Esophagus squamous epithelium (tissue), 5 donors: ENCODE data around the gene CCDC107. TPM values are rescaled to one million over a fixed set of nuclear protein-coding genes. Genes with fewer than 3 reads are reported as not detected.

Source experiments
- DNase-seq: peaks from one replicate; lab custom pipeline; 2025; lab: John Stamatoyannopoulos, UW
- H3K27ac ChIP-seq, 4 donors: fragments of 200-600 bp; sonication (generic); one replicate each; pipeline ENCODE4 v1.5.1; 2016 to 2019; ENCODE audit warnings: mild to moderate bottlenecking in 1 of 4
- H3K27me3 ChIP-seq, 4 donors: fragments of 200-600 bp; sonication (generic); 1 replicate in 3 of 4; 2 replicates in 1 of 4; pipeline versions ENCODE4 v1.5.1 to v1.6.0; 2017 to 2021; ENCODE audit warnings: antibody characterized with exemption in 1 of 4
- H3K36me3 ChIP-seq, 3 donors: fragments of 200-600 bp; sonication (generic); one replicate each; pipeline ENCODE4 v1.5.1; 2016 to 2019
- H3K4me1 ChIP-seq, 3 donors: fragments of 200-600 bp; sonication (generic); one replicate each; pipeline ENCODE4 v1.5.1; 2017 to 2019
- H3K4me3 ChIP-seq, 4 donors: fragments of 200-600 bp; sonication (generic); 1 replicate in 3 of 4; 2 replicates in 1 of 4; pipeline ENCODE4 v1.5.1; 2016 to 2019; ENCODE audit warnings: mild to moderate bottlenecking in 2 of 4, moderate library complexity in 1 of 4
- H3K9me3 ChIP-seq, 3 donors: fragments of 200-600 bp; sonication (generic); one replicate each; pipeline ENCODE4 v1.5.1; 2016 to 2019
- POLR2A ChIP-seq, 4 donors: fragments of 450-650 bp; IDR thresholded peaks; one replicate each; pipeline ENCODE4 v1.6.1; 2017; ENCODE audit warnings: antibody characterized with exemption in 4 of 4, mild to moderate bottlenecking in 4 of 4, moderate library complexity in 3 of 4
- WGBS, 2 donors: methylation state at CpG; one replicate each; pipeline ENCODE4 v1.1.5; 2018; 5-methylcytosine and 5-hydroxymethylcytosine counted together
- intact Hi-C: fragments of 100-400 bp; cut with DNase I; formaldehyde crosslinking; loops from one replicate; pipeline ENCODE4 v1.15.0; 2022
- total RNA-seq, 4 donors: library from RNA; depleted of rRNA; stranded (reverse); fragments of >200 nt; gene quantifications; one replicate each; pipeline ENCODE4 v1.1.0, GENCODE V29; 2016
- TF ChIP-seq, protein P1 (sequence below), 6 experiments: fragments of 450-650 bp in 4 of 6; fragments of 200-600 bp in 2 of 6; sonication (generic) in 2 of 6; IDR thresholded peaks; one replicate each; pipeline ENCODE4 v1.5.1; 2016 to 2019; ENCODE audit warnings: antibody characterized with exemption in 6 of 6, mild to moderate bottlenecking in 4 of 6, moderate library complexity in 4 of 6
- donor health status: DM: yes; HTN: yes; CAD: no.

Gene CCDC107
- total RNA-seq, 4 donors from 2014 or later = 6.6 to 19.6 (median 14.2) TPM

DNA sequence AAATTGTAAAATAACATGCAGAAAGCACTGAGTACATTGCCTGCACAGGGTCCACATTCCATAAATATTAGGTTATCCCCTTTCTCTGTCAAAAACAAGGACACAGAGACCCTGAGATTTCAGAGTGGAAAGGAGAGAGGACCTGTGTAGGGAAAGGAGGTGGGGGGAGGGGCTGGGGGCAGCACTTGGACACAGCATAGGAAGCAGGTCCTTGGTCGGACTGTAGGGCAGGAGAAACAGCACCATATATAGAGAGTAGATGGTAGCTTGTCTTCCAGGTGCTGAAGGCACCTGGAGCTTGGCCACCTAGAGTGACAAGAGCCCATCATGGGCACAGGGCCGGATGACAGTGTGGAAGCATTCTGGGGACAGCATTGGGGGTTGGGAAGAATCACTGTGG is 29.2 kb downstream of the CCDC107 start:
- H3K27me3 ChIP-seq = peaks cover 0 to 6% (median 0%) of the 10 kb centered on the region in 4 donors
- H3K9me3 ChIP-seq = no peaks in the 10 kb centered on the region
- H3K4me1 ChIP-seq = peaks cover 0 to 52% (median 5%) of the 10 kb centered on the region in 3 donors
- H3K36me3 ChIP-seq = peaks cover 0 to 34% (median 0%) of the 10 kb centered on the region in 3 donors
- TF ChIP-seq, protein P1, sequence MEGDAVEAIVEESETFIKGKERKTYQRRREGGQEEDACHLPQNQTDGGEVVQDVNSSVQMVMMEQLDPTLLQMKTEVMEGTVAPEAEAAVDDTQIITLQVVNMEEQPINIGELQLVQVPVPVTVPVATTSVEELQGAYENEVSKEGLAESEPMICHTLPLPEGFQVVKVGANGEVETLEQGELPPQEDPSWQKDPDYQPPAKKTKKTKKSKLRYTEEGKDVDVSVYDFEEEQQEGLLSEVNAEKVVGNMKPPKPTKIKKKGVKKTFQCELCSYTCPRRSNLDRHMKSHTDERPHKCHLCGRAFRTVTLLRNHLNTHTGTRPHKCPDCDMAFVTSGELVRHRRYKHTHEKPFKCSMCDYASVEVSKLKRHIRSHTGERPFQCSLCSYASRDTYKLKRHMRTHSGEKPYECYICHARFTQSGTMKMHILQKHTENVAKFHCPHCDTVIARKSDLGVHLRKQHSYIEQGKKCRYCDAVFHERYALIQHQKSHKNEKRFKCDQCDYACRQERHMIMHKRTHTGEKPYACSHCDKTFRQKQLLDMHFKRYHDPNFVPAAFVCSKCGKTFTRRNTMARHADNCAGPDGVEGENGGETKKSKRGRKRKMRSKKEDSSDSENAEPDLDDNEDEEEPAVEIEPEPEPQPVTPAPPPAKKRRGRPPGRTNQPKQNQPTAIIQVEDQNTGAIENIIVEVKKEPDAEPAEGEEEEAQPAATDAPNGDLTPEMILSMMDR (IDR thresholded peaks at IDR 0.05) = no peak
- TF ChIP-seq POLR2A (IDR thresholded peaks at IDR 0.05) = no peak
- no peak for DNase-seq
- WGBS, 2 donors = 61 to 80% methylated on average over 2 of the region's 2 CpGs
- peak overlapping the region; percentile 44 to 92 (median 88) for H3K27ac ChIP-seq
- intact Hi-C loops = loop anchor here (10.0 kb wide), 1 partner anchor 83 kb away; the partner anchor contains the start of gene TESK1
- H3K4me3 ChIP-seq = peak overlapping the region; percentile 49 to 76 (median 65)

DNA sequence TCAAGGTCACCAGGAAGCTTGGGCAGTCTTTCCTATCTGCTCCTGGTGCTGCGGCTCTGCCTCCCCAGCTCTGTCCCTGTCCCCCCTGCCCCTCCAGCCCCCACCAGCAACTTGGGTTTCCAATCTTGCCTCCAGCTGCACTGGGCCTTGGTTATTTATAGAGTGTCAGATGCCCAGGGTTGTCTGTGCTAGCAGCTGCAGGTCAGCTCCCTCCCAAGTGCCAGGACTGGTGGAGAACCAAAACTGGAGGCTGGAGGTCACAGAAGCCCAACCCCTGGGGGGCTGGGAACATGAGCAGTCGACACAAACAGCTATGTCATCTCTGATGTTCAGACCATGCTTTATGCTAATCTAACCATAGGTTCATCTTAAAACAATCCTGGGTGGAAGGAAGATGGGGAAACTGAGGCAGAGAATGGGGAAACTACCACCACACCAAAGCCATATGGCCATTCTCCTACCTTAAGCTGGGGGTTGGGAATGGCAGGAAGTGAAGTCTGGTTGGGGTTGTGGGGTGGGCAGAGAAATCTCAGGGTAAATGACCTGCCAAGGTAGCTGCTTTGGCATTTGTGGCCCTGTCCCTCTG is 30.0 kb downstream of the CCDC107 start:
- Histone ChIP-seq H3K27me3 (peaks cover 0 to 6% (median 0%) of the 10 kb centered on the region in 4 donors), H3K4me1 (peaks cover 0 to 44% (median 5%) of the 10 kb centered on the region in 3 donors), H3K9me3 (no peaks in the 10 kb centered on the region), H3K4me3 (peak overlapping the region; percentile 49 to 76 (median 65)), H3K36me3 (peaks cover 0 to 27% (median 0%) of the 10 kb centered on the region in 3 donors), H3K27ac (peak overlapping the region; percentile 44 to 92 (median 88))
- intact Hi-C loops = loop anchor here (10.0 kb wide), 1 partner anchor 83 kb away; the partner anchor contains the start of gene TESK1
- no peak for DNase-seq
- TF ChIP-seq, protein P1 (IDR thresholded peaks at IDR 0.05) = no peak
- no peak for TF ChIP-seq POLR2A (IDR thresholded peaks at IDR 0.05)
- 60 to 80% methylated on average over 1 to 2 of the region's 2 CpGs for WGBS, 2 donors

DNA sequence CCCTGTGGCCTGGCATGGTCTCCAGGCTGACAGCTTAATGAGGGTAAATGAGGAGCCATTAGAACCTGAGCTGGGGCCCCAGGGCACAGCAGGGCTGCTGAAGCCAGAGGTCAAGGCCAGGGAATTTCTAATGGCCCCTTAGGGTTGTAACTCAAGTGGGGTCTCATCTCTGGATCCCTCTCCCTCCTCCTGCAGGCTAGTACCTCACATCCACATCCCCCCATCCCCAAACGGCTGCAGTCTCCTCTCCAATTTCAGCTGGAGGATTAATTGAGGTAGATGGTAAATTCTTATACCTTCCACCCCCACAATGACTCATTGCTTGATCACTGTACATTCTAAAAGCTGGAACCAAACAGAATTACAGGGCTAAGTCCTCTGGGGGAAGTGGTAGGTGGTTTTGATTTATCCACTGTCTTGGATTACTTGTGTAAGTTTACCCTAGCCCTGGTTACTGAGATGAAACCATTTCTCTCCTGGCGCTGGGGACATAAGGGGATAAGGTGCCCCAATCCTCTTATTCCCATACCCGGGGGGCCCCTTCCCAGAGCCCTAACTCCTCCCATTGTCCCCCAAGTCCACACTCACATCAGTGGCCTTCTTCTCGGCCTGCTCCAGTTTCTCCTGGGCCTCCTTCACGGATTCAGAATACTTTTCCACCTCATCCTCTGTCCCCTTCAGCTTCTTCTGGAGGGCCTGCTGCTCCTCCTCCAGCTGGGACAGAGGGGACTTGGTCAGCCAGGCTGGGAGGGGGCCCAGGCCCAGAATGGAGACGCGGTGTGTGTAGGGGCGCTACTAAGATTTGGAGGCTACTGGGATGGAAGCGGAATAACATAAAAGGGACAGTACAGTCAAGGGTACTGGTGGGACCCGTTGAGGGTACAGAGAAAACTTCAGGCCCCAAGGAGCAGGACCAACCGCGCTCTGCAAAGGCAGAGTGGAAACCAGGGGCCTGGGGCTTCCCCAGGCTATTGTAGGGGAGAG is 30.8 kb downstream of the CCDC107 start:
- peaks cover 0 to 6% (median 0%) of the 10 kb centered on the region in 4 donors for H3K27me3 ChIP-seq
- WGBS, 2 donors = 37 to 54% methylated on average over 9 to 10 of the region's 12 CpGs
- H3K27ac ChIP-seq = peak overlapping the region; percentile 74 to 92 (median 88)
- H3K4me3 ChIP-seq = peak overlapping the region; percentile 49 to 76 (median 65)
- H3K4me1 ChIP-seq = peaks cover 0 to 41% (median 5%) of the 10 kb centered on the region in 3 donors
- no peaks in the 10 kb centered on the region for H3K9me3 ChIP-seq
- intact Hi-C loops = loop anchor here (10.0 kb wide), 1 partner anchor 84 kb away; the partner anchor contains the start of gene TESK1
- TF ChIP-seq, protein P1 (IDR thresholded peaks at IDR 0.05) = no peak
- no peak for TF ChIP-seq POLR2A (IDR thresholded peaks at IDR 0.05)
- peaks cover 0 to 19% (median 0%) of the 10 kb centered on the region in 3 donors for H3K36me3 ChIP-seq
- DNase-seq = no peak

DNA sequence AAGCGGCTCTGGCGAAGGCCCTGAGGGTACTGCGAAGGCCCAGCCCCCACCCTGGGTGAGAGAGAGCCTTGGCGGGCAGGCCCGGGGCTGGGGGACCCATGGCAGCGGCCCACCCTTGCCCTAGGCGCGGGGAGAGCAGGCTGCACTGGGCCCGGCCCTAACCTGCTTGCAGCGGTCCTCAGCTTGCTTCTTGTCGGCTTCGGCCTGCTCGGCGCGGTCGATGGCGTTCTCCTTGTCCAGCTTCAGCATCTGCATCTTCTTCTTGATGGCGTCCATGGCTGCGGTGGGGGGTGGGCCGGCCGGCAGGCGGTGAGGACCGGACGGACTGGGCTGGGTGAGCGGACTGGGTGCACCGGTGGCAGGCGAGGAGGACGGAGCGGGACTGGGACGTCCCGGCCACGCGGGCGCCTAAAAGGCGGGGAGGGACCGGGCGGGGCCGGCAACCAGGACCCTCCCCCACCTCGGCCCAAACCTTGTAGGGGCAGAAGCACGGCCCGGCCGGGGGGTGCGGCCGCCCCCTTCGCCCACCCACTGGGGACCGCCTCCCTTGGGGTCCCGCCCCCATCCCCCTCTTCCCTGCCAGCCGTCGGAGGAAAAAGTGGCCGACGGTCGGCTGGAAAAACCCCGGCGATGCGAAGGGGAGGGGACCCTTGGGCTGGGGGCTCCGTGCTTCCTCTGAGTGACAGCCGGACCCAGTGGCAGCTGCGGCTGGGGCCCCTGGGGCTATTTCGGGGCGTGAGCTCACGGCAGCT is 31.6 kb downstream of the CCDC107 start, which contains the start of gene TPM2:
TPM2 (minus strand) TSS at position 384 of the 752 bp plus-strand sequence; CDS start at position 276, 108 bp downstream.
- Histone ChIP-seq H3K36me3 (peaks cover 0 to 10% (median 0%) of the 10 kb centered on the region in 3 donors), H3K4me1 (peaks cover 0 to 41% (median 5%) of the 10 kb centered on the region in 3 donors), H3K27ac (peak within 1 kb of the TSS; percentile 74 to 92 (median 88)), H3K27me3 (peaks cover 0 to 6% (median 0%) of the 10 kb centered on the region in 4 donors), H3K9me3 (no peaks in the 10 kb centered on the region), H3K4me3 (peak within 1 kb of the TSS; percentile 49 to 76 (median 65))
- intact Hi-C loops = loop anchor here (10.0 kb wide), 1 partner anchor 85 kb away; the partner anchor contains the start of gene TESK1
- no peak for DNase-seq
- TF ChIP-seq POLR2A (IDR thresholded peaks at IDR 0.05) = peak in 2 of 4 donors; percentile 71 to 89
- TF ChIP-seq, protein P1 (IDR thresholded peaks at IDR 0.05) = no peak
- 15 to 70% methylated on average over 5 to 11 of the region's 61 CpGs for WGBS, 2 donors
